Heart right ventricle (tissue), 16 donors: ENCODE results near the gene CYTL1. TPM values are rescaled to one million over a fixed set of nuclear protein-coding genes. Genes with fewer than 3 reads are reported as not detected.

Experiments used
- ATAC-seq, 8 donors: fragments of 200-7000 bp; cut with Tn5 transposase; one replicate each; pipeline ENCODE4 v1.9.1; 2020; ENCODE audit warnings: mild to moderate bottlenecking in 8 of 8, moderate library complexity in 8 of 8, moderate number of reproducible peaks in 1 of 8
- DNase-seq, 2 donors: peaks; one replicate each; pipeline ENCODE4 v3.0.0-alpha.2; 2020
- H3K27ac ChIP-seq, 10 donors: fragments of 200-600 bp; sonication (generic) in 2 of 10; one replicate each; pipeline versions ENCODE4 v1.5.0 to v1.8.0; 2020 to 2022; ENCODE audit warnings: mild to moderate bottlenecking in 3 of 10
- H3K27me3 ChIP-seq, 7 donors: fragments of 200-600 bp; one replicate each; pipeline ENCODE4 v1.8.0; 2021 to 2022; ENCODE audit warnings: mild to moderate bottlenecking in 2 of 7
- H3K36me3 ChIP-seq, 9 donors: fragments of 200-600 bp; sonication (generic) in 1 of 9; one replicate each; pipeline versions ENCODE4 v1.5.0 to v1.8.0; 2020 to 2022; ENCODE audit warnings: mild to moderate bottlenecking in 2 of 9
- H3K4me1 ChIP-seq, 9 donors: fragments of 200-600 bp; sonication (generic) in 1 of 9; one replicate each; pipeline versions ENCODE4 v1.5.0 to v1.8.0; 2020 to 2022; ENCODE audit warnings: mild to moderate bottlenecking in 4 of 9
- H3K4me3 ChIP-seq, 10 donors: fragments of 200-600 bp; sonication (generic) in 2 of 10; one replicate each; pipeline versions ENCODE4 v1.5.0 to v1.8.0; 2020 to 2022; ENCODE audit warnings: mild to moderate bottlenecking in 7 of 10, moderate library complexity in 2 of 10
- H3K9me3 ChIP-seq, 11 donors: fragments of 200-600 bp in 10 of 11; sonication (generic) in 2 of 11; one replicate each; pipeline versions ENCODE4 v1.5.0 to v1.8.0; 2013 to 2022; ENCODE audit warnings: mild to moderate bottlenecking in 2 of 11, control low read depth in 1 of 11, moderate library complexity in 1 of 11
- CTCF ChIP-seq, 9 donors: fragments of 200-600 bp; sonication (generic) in 2 of 9; IDR thresholded peaks; one replicate each; pipeline versions ENCODE4 v1.5.0 to v1.8.0; 2021 to 2022; ENCODE audit warnings: antibody characterized with exemption in 9 of 9, mild to moderate bottlenecking in 5 of 9, moderate library complexity in 1 of 9
- WGBS, 2 donors: extraction: QIAGEN DNeasy Blood & Tissue Kit; methylation state at CpG; one replicate each; pipeline ENCODE4 v1.1.7; 2013; ENCODE audit warnings: inconsistent platforms in 1 of 2; 5-methylcytosine and 5-hydroxymethylcytosine counted together
- intact Hi-C, 10 donors: fragments of 100-400 bp; cut with DNase I; formaldehyde crosslinking; loops; one replicate each; pipeline versions ENCODE4 v1.11.1 to v1.14.2; 2022
- polyA plus RNA-seq, 2 donors: library from polyadenylated mRNA; stranded (reverse); fragments of 200-250 nt; gene quantifications; one replicate each; pipeline ENCODE4 v1.2.3, GENCODE V29; 2013
- total RNA-seq, 10 donors: library from RNA; stranded (reverse); fragmentation: NEBNext Ultra II Directional in 3 of 10; extraction: Animal tissue kit (Norgen Biotek cat#: 25700) in 3 of 10; gene quantifications; one replicate each; pipeline versions ENCODE4 v1.2.1 to v1.2.4, GENCODE V29; 2021 to 2023
- donor health status: Arrhythmogenic right ventricular cardiomyopathy.
- donor health status: ischemic (EF 13 %, LVEDD 7.1; RV severe dilation, severe dysfunction).
- donor health status: healthy with polysubstance abuse.
- donor health status: DM: no; HTN: yes; CAD: no.
- donor health status: DM: no; HTN: no; CAD: no.
- donor health status: ischemic (EF 25% LVEDD 6.9; RV normal size, moderate dysfunction).
- donor health status: ischemic (EF 25% LVEDD 5.7; RV mildly dilated, moderate dysfunction).
- donor health status: healthy.
- donor health status: DM: yes; HTN: yes; CAD: no.
- donor health status: Ischemic cardiomyopathy.
- donor health status: ischemic (EF 35%, LVEDD 5.7; RV mildly dilated, moderate dysfunction).
- donor health status: nonischemic (EF 11% LVEDD 7.7; RV severe dilation, severe dysfunction).
- donor health status: DM: yes; HTN: yes; CAD: no.
- donor health status: PGD.
- donor health status: ischemic (EF 29% LVEDD 5.4; RV normal size, mild dysfunction).
- donor health status: nonischemic (EF 23%, LVEDD 6.1; RV moderate dilation, normal function).

CYTL1 gene
- total and polyA plus RNA-seq, 12 donors, result 0.20 to 0.95 (median 0.40) TPM; not detected in 6

- intact Hi-C loops, result loop anchor here in 2 of 10 donors (5.0 to 10.0 kb wide), 2 partner anchors 767 to 770 kb away; no protein-coding TSS in a partner anchor
- ATAC-seq (peak in 6 of 8 donors; percentile 41 to 77 (median 68)), DNase-seq (peak in 1 of 2 donors; percentile 15)
- 54 to 64% methylated on average over 3 of the region's 3 CpGs for WGBS, 2 donors
- H3K27ac ChIP-seq, result peak overlapping the region in 1 of 10 donors; percentile 63
- H3K4me1 ChIP-seq, result peaks cover 0 to 40% (median 0%) of the 10 kb centered on the region in 9 donors
- H3K36me3 ChIP-seq, result no peaks in the 10 kb centered on the region
- H3K9me3 ChIP-seq, result peaks cover 0 to 14% (median 0%) of the 10 kb centered on the region in 11 donors
- TF ChIP-seq CTCF (IDR thresholded peaks at IDR 0.05), result no peak
- peaks cover 0 to 50% (median 6%) of the 10 kb centered on the region in 7 donors for H3K27me3 ChIP-seq
- no peak overlapping the region for H3K4me3 ChIP-seq
These were observed 25.8 kb upstream of the CYTL1 start for GRCh38 chr4:5045097-5045496.

- 56 to 65% methylated on average over 3 of the region's 3 CpGs for WGBS, 2 donors
- H3K9me3 ChIP-seq, result peaks cover 0 to 14% (median 0%) of the 10 kb centered on the region in 11 donors
- H3K36me3 ChIP-seq, result no peaks in the 10 kb centered on the region
- no peak for DNase-seq
- intact Hi-C loops, result loop anchor here in 1 of 10 donors (10.0 kb wide), 1 partner anchor 770 kb away; no protein-coding TSS in a partner anchor
- H3K4me3 ChIP-seq, result no peak overlapping the region
- H3K4me1 ChIP-seq, result peaks cover 0 to 40% (median 0%) of the 10 kb centered on the region in 9 donors
- peak overlapping the region in 1 of 10 donors; percentile 63 for H3K27ac ChIP-seq
- TF ChIP-seq CTCF (IDR thresholded peaks at IDR 0.05), result no peak
- peaks cover 0 to 50% (median 6%) of the 10 kb centered on the region in 7 donors for H3K27me3 ChIP-seq
- no peak for ATAC-seq
These were observed 25.1 kb upstream of the CYTL1 start for GRCh38 chr4:5044341-5044740.

GRCh38 chr4:5043579-5043978 lies 24.3 kb upstream of the CYTL1 start:
- intact Hi-C loops, result loop anchor here in 1 of 10 donors (10.0 kb wide), 1 partner anchor 771 kb away; no protein-coding TSS in a partner anchor
- no peak for DNase-seq
- Histone ChIP-seq H3K9me3 (peaks cover 0 to 14% (median 0%) of the 10 kb centered on the region in 11 donors), H3K27ac (no peak overlapping the region), H3K4me1 (peaks cover 0 to 43% (median 0%) of the 10 kb centered on the region in 9 donors), H3K4me3 (no peak overlapping the region), H3K27me3 (peaks cover 0 to 48% (median 6%) of the 10 kb centered on the region in 7 donors), H3K36me3 (no peaks in the 10 kb centered on the region)
- 45% methylated on average over 6 of the region's 6 CpGs for WGBS, 2 donors
- TF ChIP-seq CTCF (IDR thresholded peaks at IDR 0.05), result no peak
- ATAC-seq, result no peak

- Histone ChIP-seq H3K27ac (no peak overlapping the region), H3K9me3 (peaks cover 0 to 14% (median 0%) of the 10 kb centered on the region in 11 donors), H3K4me3 (no peak overlapping the region), H3K4me1 (peaks cover 0 to 61% (median 0%) of the 10 kb centered on the region in 9 donors), H3K36me3 (no peaks in the 10 kb centered on the region), H3K27me3 (peaks cover 0 to 43% (median 6%) of the 10 kb centered on the region in 7 donors)
- DNase-seq (no peak), ATAC-seq (no peak)
- intact Hi-C loops, result loop anchor here in 1 of 10 donors (10.0 kb wide), 1 partner anchor 773 kb away; no protein-coding TSS in a partner anchor
- TF ChIP-seq CTCF (IDR thresholded peaks at IDR 0.05), result no peak
- 80 to 82% methylated on average over 7 of the region's 7 CpGs for WGBS, 2 donors
These were observed 22.4 kb upstream of the CYTL1 start for GRCh38 chr4:5041699-5042098.
